ENCODE results near the gene TMCC1.

TMCC1 gene

GRCh38 chr3:129705274-129705673 is 188.2 kb downstream of the TMCC1 start:
- DNase-seq (ENCODE audit: low read depth in 1 of 2, low spot score in 1 of 2) = no peak
- TF ChIP-seq GABPA (IDR thresholded peaks at IDR 0.05; ENCODE audit: low read depth) (no peak), REST (IDR thresholded peaks at IDR 0.05; ENCODE audit: insufficient replicate concordance, low read depth) (no peak), CTCF (IDR thresholded peaks at IDR 0.05; ENCODE audit: insufficient read depth, low read length) (no peak), POLR2AphosphoS5 (IDR thresholded peaks at IDR 0.05; ENCODE audit: low read depth) (no peak), SPI1 (IDR thresholded peaks at IDR 0.05; ENCODE audit: borderline replicate concordance, low read depth) (no peak)
- Histone ChIP-seq H3K4me3 (replicated peaks; ENCODE audit: insufficient read depth, low read length) (no peak overlapping the region), H3K27ac (replicated peaks) (no peak overlapping the region), H3K27me3 (ENCODE audit: insufficient read depth, poor library complexity, severe bottlenecking) (no peaks in the 10 kb centered on the region)

DNA sequence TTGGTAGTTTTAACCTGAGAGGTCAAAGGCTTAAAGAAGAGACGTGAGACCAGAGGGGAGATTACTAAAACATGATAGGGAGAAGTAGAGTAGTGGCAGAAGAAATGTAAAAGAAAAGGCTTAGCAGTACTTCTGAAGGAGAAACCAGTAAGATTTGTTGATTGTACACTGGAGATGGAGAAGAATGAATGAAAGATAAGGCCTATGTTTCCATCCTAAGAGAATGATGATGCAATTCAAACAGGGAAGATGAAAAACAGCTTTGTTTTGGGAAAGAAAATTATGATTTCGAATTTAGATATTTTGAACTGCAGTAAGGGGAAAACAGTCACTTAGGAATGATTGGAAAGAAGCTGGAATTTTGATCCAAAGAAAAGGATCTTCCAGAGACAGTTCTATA is 189.6 kb downstream of the TMCC1 start:
- H3K27me3 ChIP-seq (ENCODE audit: insufficient read depth, poor library complexity, severe bottlenecking) = no peaks in the 10 kb centered on the region
- H3K4me3 ChIP-seq (replicated peaks; ENCODE audit: insufficient read depth, low read length) = no peak overlapping the region
- TF ChIP-seq REST (IDR thresholded peaks at IDR 0.05; ENCODE audit: insufficient replicate concordance, low read depth) (no peak), SPI1 (IDR thresholded peaks at IDR 0.05; ENCODE audit: borderline replicate concordance, low read depth) (no peak), POLR2AphosphoS5 (IDR thresholded peaks at IDR 0.05; ENCODE audit: low read depth) (no peak), CTCF (IDR thresholded peaks at IDR 0.05; ENCODE audit: insufficient read depth, low read length) (no peak), GABPA (IDR thresholded peaks at IDR 0.05; ENCODE audit: low read depth) (no peak)
- no peak for DNase-seq (ENCODE audit: low read depth in 1 of 2, low spot score in 1 of 2)
- H3K27ac ChIP-seq (replicated peaks) = no peak overlapping the region

GRCh38 chr3:129702934-129703712 is 190.4 kb downstream of the TMCC1 start:
- Histone ChIP-seq H3K27ac (replicated peaks) (no peak overlapping the region), H3K27me3 (ENCODE audit: insufficient read depth, poor library complexity, severe bottlenecking) (no peaks in the 10 kb centered on the region), H3K4me3 (replicated peaks; ENCODE audit: insufficient read depth, low read length) (no peak overlapping the region)
- TF ChIP-seq GABPA (IDR thresholded peaks at IDR 0.05; ENCODE audit: low read depth) (no peak), REST (IDR thresholded peaks at IDR 0.05; ENCODE audit: insufficient replicate concordance, low read depth) (no peak), CTCF (IDR thresholded peaks at IDR 0.05; ENCODE audit: insufficient read depth, low read length) (no peak), SPI1 (IDR thresholded peaks at IDR 0.05; ENCODE audit: borderline replicate concordance, low read depth) (no peak), POLR2AphosphoS5 (IDR thresholded peaks at IDR 0.05; ENCODE audit: low read depth) (no peak)
- DNase-seq (ENCODE audit: low read depth in 1 of 2, low spot score in 1 of 2) = no peak
